Subcutaneous adipose tissue (tissue), 4 donors: ENCODE results near the gene TMEM45A. TPM values are rescaled to one million over a fixed set of nuclear protein-coding genes. Genes with fewer than 3 reads are reported as not detected.

ENCODE experiments used
- total RNA-seq, 4 donors: library from RNA; depleted of rRNA; stranded (reverse); fragments of >200 nt; gene quantifications; one replicate each; pipeline ENCODE4 v1.1.0, GENCODE V29; 2016
- TF ChIP-seq, protein P1 (sequence below): fragments of 450-650 bp; IDR thresholded peaks from one replicate; pipeline ENCODE4 v1.5.1; 2016; ENCODE audit warnings: low read depth, mild to moderate bottlenecking, control low read depth, antibody characterized with exemption, moderate library complexity

Gene TMEM45A
- total RNA-seq, 4 donors from 2014 or later = 12.2 to 22.2 (median 12.7) TPM

DNA sequence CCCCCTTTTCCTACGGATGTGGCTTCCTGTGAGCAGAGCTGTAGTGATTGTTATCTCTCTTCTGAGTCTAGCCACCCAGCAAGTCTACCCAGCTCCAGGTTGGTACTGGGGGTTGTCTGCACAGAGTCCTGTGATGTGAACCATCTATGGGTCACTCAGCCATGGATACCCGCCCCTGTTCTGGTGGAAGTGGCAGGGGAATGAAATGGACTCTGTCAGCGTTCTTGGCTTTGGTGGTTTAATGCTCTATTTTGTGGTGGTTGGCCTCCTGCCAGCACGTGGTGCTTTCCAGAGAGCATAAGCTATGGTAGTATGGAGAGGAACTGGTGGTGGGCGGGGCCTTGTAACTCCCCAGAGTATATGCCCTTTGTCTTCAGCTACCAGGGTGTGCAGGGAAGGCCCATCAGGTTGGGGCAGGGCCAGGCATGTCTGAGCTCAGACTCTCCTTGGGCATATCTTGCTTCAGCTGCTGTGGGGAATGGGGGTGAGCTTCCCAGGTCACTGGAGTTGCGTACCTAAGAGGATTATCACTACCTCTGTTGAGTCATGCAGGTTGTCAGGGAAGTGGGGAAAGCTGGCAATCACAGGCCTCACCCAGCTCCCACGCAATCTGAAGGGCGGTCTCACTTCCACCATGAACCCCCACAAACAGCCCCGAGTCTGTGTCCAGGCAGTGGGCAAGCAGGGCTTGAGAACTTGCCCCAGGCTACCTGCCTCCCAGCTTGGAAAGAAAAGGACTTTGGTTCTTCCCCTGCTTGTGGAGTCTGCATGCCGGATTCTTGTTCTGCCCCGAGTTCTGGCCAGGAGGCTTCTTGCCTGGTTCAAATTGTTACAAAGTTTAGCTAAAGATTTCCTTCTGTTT, 108.0 kb downstream of the TMEM45A start:
- TF ChIP-seq, protein P1, sequence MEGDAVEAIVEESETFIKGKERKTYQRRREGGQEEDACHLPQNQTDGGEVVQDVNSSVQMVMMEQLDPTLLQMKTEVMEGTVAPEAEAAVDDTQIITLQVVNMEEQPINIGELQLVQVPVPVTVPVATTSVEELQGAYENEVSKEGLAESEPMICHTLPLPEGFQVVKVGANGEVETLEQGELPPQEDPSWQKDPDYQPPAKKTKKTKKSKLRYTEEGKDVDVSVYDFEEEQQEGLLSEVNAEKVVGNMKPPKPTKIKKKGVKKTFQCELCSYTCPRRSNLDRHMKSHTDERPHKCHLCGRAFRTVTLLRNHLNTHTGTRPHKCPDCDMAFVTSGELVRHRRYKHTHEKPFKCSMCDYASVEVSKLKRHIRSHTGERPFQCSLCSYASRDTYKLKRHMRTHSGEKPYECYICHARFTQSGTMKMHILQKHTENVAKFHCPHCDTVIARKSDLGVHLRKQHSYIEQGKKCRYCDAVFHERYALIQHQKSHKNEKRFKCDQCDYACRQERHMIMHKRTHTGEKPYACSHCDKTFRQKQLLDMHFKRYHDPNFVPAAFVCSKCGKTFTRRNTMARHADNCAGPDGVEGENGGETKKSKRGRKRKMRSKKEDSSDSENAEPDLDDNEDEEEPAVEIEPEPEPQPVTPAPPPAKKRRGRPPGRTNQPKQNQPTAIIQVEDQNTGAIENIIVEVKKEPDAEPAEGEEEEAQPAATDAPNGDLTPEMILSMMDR = no peak

DNA sequence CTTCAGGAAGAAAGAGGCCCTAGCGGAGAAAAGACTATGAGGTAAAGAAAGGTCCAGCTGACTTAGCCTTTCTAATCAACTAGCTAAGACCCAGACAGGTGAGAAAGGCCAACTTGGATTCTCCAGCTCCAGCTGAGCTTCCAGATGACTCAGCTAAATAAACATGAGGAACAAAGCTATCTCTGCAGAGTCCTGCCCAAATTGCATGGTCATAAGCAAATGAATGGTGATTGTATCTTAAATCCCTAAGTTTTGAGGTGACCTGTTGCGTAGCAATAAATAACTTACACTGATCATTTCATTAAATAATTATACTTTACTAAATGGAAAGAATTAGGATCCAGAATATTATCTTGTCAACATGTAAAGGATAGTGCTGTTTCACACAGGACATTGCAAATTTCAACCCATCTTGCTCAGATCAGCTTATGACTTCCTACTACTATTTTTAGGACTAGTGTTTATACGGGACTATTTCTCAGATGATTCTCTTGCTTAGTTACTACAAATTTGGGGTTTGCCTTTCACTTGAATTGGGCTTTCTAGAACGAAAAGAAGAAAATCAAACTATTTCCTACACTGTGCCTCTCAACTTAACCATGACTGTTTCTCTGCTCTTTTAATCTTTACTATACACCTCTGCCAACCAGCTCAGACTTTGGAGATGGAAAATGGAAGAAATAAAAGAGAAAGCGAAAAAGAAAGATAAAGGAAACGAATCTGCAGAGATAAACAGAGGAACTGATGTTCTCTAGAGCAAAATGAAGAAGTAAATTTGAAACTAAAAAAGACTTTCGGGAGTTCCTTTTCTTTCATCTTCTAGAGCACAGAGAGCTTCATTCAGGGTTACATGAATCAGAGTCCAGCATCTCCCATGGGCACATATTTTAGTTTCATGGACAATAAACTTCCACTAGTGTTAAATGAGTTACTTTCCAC, 110.4 kb downstream of the TMEM45A start:
- TF ChIP-seq, protein P1 = no peak

DNA sequence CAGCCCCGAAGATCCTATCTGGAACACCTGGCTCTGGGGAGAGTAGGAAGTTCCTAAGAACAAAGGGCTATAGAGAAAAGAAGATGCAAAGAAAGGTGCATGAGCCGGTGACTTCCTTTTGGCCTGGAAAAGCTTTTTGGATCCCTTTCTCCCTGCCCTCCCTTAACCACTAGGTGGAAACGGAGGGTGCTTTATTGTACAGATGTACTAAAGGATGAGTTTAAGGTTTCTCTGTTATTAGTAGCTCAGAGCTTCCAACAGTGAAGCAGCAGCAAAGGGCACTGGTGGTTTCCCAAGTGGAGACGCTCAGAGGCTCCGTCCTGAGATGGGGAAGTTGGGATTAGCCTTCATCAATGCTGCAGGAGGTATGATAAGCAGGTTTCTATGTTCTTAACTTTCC, 111.0 kb downstream of the TMEM45A start:
- TF ChIP-seq, protein P1 = no peak

DNA sequence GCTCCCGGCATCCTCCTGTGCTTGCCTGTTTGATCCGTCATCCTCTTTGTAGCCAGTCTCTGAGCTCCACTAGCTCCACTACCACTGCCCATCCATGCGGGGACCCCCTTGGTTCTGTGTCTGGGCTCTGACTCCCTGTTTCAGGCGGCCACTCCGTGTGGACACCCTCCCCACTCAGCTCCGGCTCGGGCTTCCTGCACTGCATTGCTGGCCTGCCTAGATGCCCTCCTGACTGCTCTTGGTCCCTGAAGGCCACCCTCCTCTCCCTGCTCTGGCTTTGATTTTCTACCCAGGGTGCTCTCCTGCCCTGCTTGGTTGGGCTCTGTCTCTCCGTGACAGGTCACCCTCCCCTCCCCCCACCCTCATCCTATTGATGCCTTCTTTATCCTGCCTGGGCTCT, 112.9 kb downstream of the TMEM45A start:
- TF ChIP-seq, protein P1 = no peak

DNA sequence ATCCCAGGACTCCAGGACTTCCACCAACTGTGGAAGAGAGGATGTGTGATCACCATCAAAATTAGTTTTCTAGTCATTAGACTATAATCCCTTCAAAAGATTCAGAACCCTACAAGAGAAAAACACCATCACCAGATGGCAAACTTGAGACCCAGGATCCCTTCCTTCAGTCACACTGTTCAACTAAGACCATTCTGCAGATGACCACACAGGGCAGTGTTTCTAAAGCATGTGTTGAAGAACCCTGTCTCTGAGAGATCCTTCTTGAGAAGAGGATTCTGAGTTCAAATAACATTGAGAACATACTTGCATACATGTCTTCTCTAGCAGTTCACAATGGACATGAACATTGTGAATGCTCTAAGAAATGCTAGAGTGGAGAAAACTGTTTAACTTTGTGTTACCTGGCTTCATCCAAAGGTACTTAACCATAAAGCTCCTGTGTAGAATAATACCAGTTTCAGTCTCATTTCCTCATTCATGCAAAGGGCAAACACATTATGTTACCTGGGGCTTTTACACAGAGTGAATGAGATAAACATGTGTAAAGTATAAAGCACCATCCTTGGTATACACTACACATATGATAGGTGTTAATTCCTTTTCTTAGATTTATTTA, 114.6 kb downstream of the TMEM45A start:
- TF ChIP-seq, protein P1 = no peak

DNA sequence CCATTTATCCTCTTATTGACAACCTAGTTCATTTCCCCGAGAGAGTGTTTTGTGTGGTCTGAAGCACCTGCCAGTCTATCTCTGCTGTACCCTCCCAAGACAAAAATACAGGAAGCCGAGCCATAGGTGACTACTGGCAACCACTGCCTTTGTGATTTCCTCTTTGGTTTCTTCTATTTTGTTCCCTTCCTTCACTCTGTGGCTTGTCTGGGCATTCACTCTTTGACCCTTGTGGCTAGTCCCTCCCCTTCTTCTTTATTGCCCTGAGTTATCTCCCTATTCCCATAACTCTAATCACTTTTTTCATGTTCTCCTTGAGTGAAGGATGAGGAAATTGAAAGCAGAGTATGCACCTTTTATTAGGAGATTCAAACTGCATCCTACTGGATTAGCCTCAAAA, 116.9 kb downstream of the TMEM45A start, which contains the start of gene ADGRG7:
ADGRG7 (plus strand) TSS at position 297 of the 400 bp plus-strand sequence. CDS start 256 bp downstream, outside the sequence.
- TF ChIP-seq, protein P1 = no peak

DNA sequence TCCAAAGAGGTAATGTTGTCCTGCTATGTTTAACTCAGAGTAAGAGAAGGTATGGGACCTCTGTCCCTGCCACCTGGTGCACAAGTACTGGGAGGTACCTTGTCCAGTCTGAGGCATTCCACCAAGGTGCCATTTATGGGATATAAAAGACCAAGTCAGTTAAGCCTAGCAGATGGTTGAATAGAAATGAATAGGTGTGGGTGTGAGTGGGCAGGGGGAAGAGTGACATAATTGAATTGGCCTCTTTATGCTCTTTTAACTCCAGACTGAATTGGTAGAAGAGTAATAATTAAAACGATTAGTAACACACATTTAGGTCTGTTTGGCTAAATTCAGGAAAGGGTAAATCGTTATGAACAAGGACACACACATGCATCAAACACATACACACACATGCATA, 117.5 kb downstream of the TMEM45A start:
- TF ChIP-seq, protein P1 = no peak
